ENCODE measurements around the gene DENND2D. TPM values are rescaled to one million over a fixed set of nuclear protein-coding genes. Genes with fewer than 3 reads are reported as not detected.

Gene DENND2D
- total and polyA plus RNA-seq, 10 of the 15 experiments (the other 5 are each of a cell fraction or from before 2014, with no cell fraction given) = 149 to 375 (median 172) TPM

DNA sequence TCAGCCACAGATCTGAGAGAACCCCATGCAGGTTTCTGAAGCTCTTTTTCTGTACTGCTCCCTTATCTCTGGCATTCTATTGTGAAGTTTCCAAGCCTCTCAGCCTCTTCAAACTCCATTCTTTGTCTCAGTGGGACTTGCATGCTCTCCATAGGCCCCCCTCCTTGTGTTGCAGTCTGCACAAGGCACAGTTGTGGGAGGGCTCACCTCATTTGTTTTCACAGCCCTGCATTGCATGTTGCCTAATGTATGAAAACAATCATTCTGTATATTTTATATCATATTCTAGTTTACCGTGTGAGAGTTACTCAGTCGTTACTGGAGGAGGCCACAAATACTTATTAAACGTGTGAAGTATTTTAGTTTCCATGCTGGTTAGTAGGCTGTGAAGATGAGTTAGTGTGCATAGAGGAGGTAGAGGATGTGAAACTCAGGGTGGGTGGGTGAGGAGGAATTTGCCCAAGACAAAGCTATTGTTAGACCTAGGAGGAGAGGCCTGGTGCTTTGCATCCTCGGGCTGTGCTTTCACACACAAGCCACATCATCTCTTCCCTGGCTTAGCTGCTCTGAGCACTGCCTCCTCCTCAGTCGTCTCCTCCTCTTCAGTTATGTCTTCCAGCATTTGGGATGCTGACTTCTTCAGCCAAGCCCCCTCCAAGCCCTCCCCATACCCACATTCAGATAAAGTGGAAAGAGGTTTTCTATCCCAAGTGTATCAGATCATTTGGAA lies 19.3 kb upstream of the DENND2D start:
- no peaks in the 10 kb centered on the region for H3K9me3 ChIP-seq (replicated peaks; ENCODE audit: control insufficient read depth, insufficient read depth, low read length)
- peak; percentile 99 for DNase-seq (ENCODE audit: low read depth, low spot score)
- ChIA-PET CTCF (interaction anchor here (1.0 to 8.9 kb wide), 12 partner anchors 12 to 348 kb away, joined by 3 to 239 read pairs (median 4); partner anchors contain the start of genes CEPT1, DENND2D and DRAM2), SMC1A (ENCODE audit: uncharacterized antibody, unreplicated experiment) (interaction anchor here (0.6 to 12.4 kb wide), 25 partner anchors 9 to 396 kb away, joined by 3 to 284 read pairs (median 8); partner anchors contain the start of genes CD53, CEPT1, DENND2D and DRAM2), RAD21 (ENCODE audit: unreplicated experiment) (interaction anchor here (0.6 to 9.9 kb wide), 23 partner anchors 10 to 519 kb away, joined by 3 to 542 read pairs (median 8); partner anchors contain the start of genes CD53, CEPT1, DENND2D and DRAM2), POLR2A (interaction anchor here (0.6 to 8.8 kb wide), 10 partner anchors 10 to 348 kb away, joined by 3 to 371 read pairs (median 6); partner anchors contain the start of genes CEPT1, DENND2D and DRAM2)
- H3K9ac ChIP-seq (ENCODE audit: control insufficient read depth, insufficient read depth, low read length) = peak overlapping the region; percentile 87
- peak; percentile 47 for ATAC-seq
- H3K79me2 ChIP-seq (ENCODE audit: control insufficient read depth, insufficient read depth, low read length) = peaks cover 18% of the 10 kb centered on the region
- BruUV-seq (replicated peaks) = no TSS peak
- peak overlapping the region; percentile 16; the same call in 1 of the 2 replicates for H3K4me3 ChIP-seq
- 0% methylated on average over 5 of the region's 5 CpGs for WGBS (ENCODE audit: insufficient coverage, insufficient replicate concordance, low lambda C conversion rate, missing lambda C conversion rate)
- peak overlapping the region; percentile 100 for H3K27ac ChIP-seq (ENCODE audit: control insufficient read depth, insufficient read depth)
- no peaks in the 10 kb centered on the region for H3K36me3 ChIP-seq (ENCODE audit: control insufficient read depth in 2 of 2, insufficient read depth in 2 of 2, low read length in 1 of 2)
- no peak overlapping the region for H2AFZ ChIP-seq (ENCODE audit: control insufficient read depth, low read depth, low read length)
- FAIRE-seq = peak; percentile 71
- in situ Hi-C loops (cut with MboI) = loop anchor here (5.0 to 10.0 kb wide), 3 partner anchors 113 to 545 kb away; no protein-coding TSS in a partner anchor
- intact Hi-C loops (cut with micrococcal nuclease; ENCODE audit: unreplicated experiment) = loop anchor here (2.0 to 10.0 kb wide), 8 partner anchors 32 to 585 kb away; partner anchors contain the start of genes C1orf162, CD53, CEPT1 and DRAM2
- H3K4me2 ChIP-seq (ENCODE audit: control insufficient read depth, insufficient read depth) = peak overlapping the region; percentile 85
- no peaks in the 10 kb centered on the region for H4K20me1 ChIP-seq (ENCODE audit: control insufficient read depth, insufficient read depth)
- H3K4me1 ChIP-seq (ENCODE audit: control insufficient read depth, insufficient read depth, low read length) = peaks cover 86% of the 10 kb centered on the region
- no peaks in the 10 kb centered on the region for H3K27me3 ChIP-seq (replicated peaks in 1 of 2; ENCODE audit: control insufficient read depth in 2 of 2, insufficient read depth in 2 of 2, low read length in 1 of 2)
- TF ChIP-seq ZNF217 (IDR thresholded peaks at IDR 0.05) (no peak), ZNF384 (IDR thresholded peaks at IDR 0.05; ENCODE audit: borderline replicate concordance, low read depth, low read length) (no peak), EGR1 (IDR thresholded peaks at IDR 0.05; ENCODE audit: borderline replicate concordance in 1 of 2, low read depth in 2 of 2, low read length in 2 of 2) (peak in 1 of 2 experiments; percentile 59; a peak in 1 of 3 replicates), ETV6 (conservative IDR thresholded peaks at IDR 0.05 in 1 of 2, IDR thresholded peaks at IDR 0.05 in 1 of 2; ENCODE audit: borderline replicate concordance in 1 of 2, low read depth in 1 of 2) (peak in 1 of 2 experiments; percentile 89; a peak in 2 of 4 replicates), RBBP5 (conservative IDR thresholded peaks at IDR 0.05) (no peak), NBN (IDR thresholded peaks at IDR 0.05) (peak; percentile 94), SIN3A (IDR thresholded peaks at IDR 0.05; ENCODE audit: low read depth, low read length) (no peak), KDM1A (IDR thresholded peaks at IDR 0.05; ENCODE audit: borderline replicate concordance) (no peak), KLF5 (IDR thresholded peaks at IDR 0.05; ENCODE audit: partially characterized antibody) (peak; percentile 70), RAD51 (IDR thresholded peaks at IDR 0.05) (no peak), TARDBP (IDR thresholded peaks at IDR 0.05; ENCODE audit: borderline replicate concordance) (no peak; the same call in 1 of the 2 replicates), CHD4 (IDR thresholded peaks at IDR 0.05) (no peak), TAF1 (IDR thresholded peaks at IDR 0.05; ENCODE audit: borderline replicate concordance, low read depth, low read length) (peak; percentile 74), ASH2L (IDR thresholded peaks at IDR 0.05; ENCODE audit: borderline replicate concordance, low read depth) (no peak)
- TF ChIP-seq, protein P1, sequence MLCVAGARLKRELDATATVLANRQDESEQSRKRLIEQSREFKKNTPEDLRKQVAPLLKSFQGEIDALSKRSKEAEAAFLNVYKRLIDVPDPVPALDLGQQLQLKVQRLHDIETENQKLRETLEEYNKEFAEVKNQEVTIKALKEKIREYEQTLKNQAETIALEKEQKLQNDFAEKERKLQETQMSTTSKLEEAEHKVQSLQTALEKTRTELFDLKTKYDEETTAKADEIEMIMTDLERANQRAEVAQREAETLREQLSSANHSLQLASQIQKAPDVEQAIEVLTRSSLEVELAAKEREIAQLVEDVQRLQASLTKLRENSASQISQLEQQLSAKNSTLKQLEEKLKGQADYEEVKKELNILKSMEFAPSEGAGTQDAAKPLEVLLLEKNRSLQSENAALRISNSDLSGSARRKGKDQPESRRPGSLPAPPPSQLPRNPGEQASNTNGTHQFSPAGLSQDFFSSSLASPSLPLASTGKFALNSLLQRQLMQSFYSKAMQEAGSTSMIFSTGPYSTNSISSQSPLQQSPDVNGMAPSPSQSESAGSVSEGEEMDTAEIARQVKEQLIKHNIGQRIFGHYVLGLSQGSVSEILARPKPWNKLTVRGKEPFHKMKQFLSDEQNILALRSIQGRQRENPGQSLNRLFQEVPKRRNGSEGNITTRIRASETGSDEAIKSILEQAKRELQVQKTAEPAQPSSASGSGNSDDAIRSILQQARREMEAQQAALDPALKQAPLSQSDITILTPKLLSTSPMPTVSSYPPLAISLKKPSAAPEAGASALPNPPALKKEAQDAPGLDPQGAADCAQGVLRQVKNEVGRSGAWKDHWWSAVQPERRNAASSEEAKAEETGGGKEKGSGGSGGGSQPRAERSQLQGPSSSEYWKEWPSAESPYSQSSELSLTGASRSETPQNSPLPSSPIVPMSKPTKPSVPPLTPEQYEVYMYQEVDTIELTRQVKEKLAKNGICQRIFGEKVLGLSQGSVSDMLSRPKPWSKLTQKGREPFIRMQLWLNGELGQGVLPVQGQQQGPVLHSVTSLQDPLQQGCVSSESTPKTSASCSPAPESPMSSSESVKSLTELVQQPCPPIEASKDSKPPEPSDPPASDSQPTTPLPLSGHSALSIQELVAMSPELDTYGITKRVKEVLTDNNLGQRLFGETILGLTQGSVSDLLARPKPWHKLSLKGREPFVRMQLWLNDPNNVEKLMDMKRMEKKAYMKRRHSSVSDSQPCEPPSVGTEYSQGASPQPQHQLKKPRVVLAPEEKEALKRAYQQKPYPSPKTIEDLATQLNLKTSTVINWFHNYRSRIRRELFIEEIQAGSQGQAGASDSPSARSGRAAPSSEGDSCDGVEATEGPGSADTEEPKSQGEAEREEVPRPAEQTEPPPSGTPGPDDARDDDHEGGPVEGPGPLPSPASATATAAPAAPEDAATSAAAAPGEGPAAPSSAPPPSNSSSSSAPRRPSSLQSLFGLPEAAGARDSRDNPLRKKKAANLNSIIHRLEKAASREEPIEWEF (IDR thresholded peaks at IDR 0.05; ENCODE audit: insufficient replicate concordance, low read depth, low read length) = peak; percentile 98
- TF ChIP-seq, protein P2, sequence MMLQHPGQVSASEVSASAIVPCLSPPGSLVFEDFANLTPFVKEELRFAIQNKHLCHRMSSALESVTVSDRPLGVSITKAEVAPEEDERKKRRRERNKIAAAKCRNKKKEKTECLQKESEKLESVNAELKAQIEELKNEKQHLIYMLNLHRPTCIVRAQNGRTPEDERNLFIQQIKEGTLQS (IDR thresholded peaks at IDR 0.05; ENCODE audit: borderline replicate concordance, extremely low read depth, low read depth, low read length) = no peak
